Measurements from ENCODE around the gene SNRNP48. TPM values are rescaled to one million over a fixed set of nuclear protein-coding genes. Genes with fewer than 3 reads are reported as not detected.

Gene SNRNP48
- polyA plus RNA-seq, 2 donors, result 3.2 to 3.5 TPM

DNA sequence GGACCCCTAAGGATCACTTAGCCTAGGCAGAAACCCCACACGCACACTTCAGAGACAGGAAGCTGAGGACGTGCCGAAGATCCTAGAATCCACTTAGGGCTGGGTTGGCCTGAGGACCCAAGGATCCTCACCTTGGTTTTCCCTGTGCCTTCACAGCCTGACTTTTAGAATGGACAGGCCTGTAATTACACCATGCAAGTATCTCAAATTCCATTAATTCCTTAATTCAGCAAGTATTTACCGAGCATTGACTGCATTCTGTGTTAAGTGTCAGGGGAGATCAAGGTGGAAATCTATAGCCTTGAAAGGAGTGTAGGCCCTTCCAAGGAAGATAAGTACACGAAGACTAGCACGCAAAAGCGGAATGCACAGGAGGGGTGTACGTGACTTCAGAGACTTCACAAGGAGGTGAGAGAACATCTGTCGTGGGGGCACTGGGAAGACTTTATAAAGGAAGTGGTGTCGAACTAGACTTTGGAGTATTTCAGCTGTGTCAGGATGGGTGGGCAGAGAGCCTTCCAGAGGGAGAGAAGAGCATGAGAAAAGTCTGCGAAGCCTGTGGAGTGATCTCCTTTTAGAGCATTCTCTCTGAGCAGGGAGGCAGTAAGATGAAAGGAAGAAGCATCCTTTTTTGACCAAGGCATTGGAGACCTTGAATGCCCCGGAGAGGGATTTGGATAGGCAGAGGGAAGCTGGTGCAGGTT, 44.5 kb upstream of the SNRNP48 start:
- Histone ChIP-seq H3K27me3 (ENCODE audit: control insufficient read depth in 1 of 2, insufficient read depth in 2 of 2, low read length in 2 of 2) (peaks cover 0 to 5% of the 10 kb centered on the region in 2 donors), H3K36me3 (ENCODE audit: control insufficient read depth in 2 of 2, insufficient read depth in 2 of 2, low read length in 1 of 2) (no peaks in the 10 kb centered on the region), H3K4me3 (ENCODE audit: low read depth in 1 of 2, low read length in 2 of 2) (peak overlapping the region; percentile 41 to 75), H3K27ac (ENCODE audit: low read depth in 2 of 2, low read length in 1 of 2) (peak overlapping the region; percentile 93 to 97), H3K9me3 (ENCODE audit: control insufficient read depth in 2 of 2, insufficient read depth in 1 of 2, low read depth in 1 of 2, low read length in 1 of 2) (no peaks in the 10 kb centered on the region), H3K4me1 (ENCODE audit: control insufficient read depth in 2 of 2, insufficient read depth in 2 of 2, low read length in 1 of 2) (peaks cover 0 to 2% of the 10 kb centered on the region in 2 donors)
- WGBS, 2 donors, result 48 to 53% methylated on average over 12 of the region's 12 CpGs

DNA sequence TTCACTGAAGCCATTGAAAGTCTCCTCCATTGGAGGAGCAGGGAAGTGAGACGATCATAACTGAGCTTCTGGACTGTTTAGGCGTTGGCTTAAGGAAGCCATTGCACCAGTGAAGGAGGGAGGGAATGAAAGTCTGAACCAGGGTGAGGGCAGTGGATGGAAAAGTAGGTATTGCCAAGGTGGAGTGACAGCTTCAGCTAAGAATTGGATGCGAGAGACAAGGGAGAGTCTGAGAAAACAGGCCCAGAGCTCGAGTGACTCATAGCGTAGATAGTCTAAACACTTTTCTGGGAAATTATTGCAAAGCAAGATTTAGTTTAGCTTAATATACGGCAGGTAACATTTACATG, 44.0 kb upstream of the SNRNP48 start:
- WGBS, 2 donors, result 49 to 53% methylated on average over 6 of the region's 6 CpGs
- Histone ChIP-seq H3K4me1 (ENCODE audit: control insufficient read depth in 2 of 2, insufficient read depth in 2 of 2, low read length in 1 of 2) (peaks cover 0 to 2% of the 10 kb centered on the region in 2 donors), H3K9me3 (ENCODE audit: control insufficient read depth in 2 of 2, insufficient read depth in 1 of 2, low read depth in 1 of 2, low read length in 1 of 2) (no peaks in the 10 kb centered on the region), H3K27me3 (ENCODE audit: control insufficient read depth in 1 of 2, insufficient read depth in 2 of 2, low read length in 2 of 2) (peaks cover 0 to 5% of the 10 kb centered on the region in 2 donors), H3K36me3 (ENCODE audit: control insufficient read depth in 2 of 2, insufficient read depth in 2 of 2, low read length in 1 of 2) (no peaks in the 10 kb centered on the region), H3K27ac (ENCODE audit: low read depth in 2 of 2, low read length in 1 of 2) (peak overlapping the region; percentile 93 to 97), H3K4me3 (ENCODE audit: low read depth in 1 of 2, low read length in 2 of 2) (peak overlapping the region; percentile 41 to 75)

DNA sequence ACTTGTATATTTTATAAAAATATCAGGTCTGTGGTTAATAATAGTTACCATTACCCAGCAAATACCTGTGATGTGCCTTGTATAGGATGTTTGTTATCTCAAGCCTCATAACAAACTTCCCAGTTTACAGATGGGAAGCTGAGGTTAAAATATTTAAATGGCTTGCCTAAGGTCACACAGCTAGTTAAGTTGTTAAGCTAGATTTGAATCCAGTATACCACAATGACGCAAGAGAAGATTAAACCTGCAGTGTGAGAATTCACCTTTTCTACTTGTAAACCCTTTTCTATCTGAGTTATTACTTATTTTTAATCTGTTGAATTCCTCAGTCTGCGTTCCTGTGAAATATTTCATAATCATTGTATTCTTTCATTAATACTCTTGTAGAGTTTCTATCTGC, 43.6 kb upstream of the SNRNP48 start:
- H3K4me3 ChIP-seq (ENCODE audit: low read depth in 1 of 2, low read length in 2 of 2), result peak overlapping the region in 1 of 2 donors; percentile 75
- H3K4me1 ChIP-seq (ENCODE audit: control insufficient read depth in 2 of 2, insufficient read depth in 2 of 2, low read length in 1 of 2), result no peaks in the 10 kb centered on the region
- no peaks in the 10 kb centered on the region for H3K36me3 ChIP-seq (ENCODE audit: control insufficient read depth in 2 of 2, insufficient read depth in 2 of 2, low read length in 1 of 2)
- H3K9me3 ChIP-seq (ENCODE audit: control insufficient read depth in 2 of 2, insufficient read depth in 1 of 2, low read depth in 1 of 2, low read length in 1 of 2), result no peaks in the 10 kb centered on the region
- H3K27me3 ChIP-seq (ENCODE audit: control insufficient read depth in 1 of 2, insufficient read depth in 2 of 2, low read length in 2 of 2), result peaks cover 0 to 5% of the 10 kb centered on the region in 2 donors
- WGBS, 2 donors, result 53% methylated on average over 2 of the region's 2 CpGs
- H3K27ac ChIP-seq (ENCODE audit: low read depth in 2 of 2, low read length in 1 of 2), result peak overlapping the region in 1 of 2 donors; percentile 93

DNA sequence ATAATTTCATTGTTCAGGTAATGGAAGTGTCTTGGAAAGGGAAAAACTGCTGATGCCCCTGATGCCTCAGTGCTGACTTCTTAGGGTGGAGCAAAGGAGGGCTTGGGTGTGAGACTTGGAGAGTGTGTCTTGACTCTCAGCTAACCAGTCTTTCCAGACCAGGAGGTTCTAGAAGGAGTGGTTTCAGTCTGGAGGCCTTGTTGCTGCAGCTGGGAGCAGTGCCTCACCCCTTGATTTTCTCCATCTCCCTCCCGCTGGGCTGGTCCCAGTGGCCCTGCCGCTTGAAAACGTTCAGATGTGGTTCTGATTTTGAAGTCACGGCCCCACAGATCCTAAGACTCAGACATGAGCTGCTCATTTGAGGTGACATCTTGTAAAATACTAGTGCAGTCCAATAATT, 43.1 kb upstream of the SNRNP48 start:
- no peaks in the 10 kb centered on the region for H3K9me3 ChIP-seq (ENCODE audit: control insufficient read depth in 2 of 2, insufficient read depth in 1 of 2, low read depth in 1 of 2, low read length in 1 of 2)
- WGBS, 2 donors, result 45 to 53% methylated on average over 4 of the region's 4 CpGs
- H3K36me3 ChIP-seq (ENCODE audit: control insufficient read depth in 2 of 2, insufficient read depth in 2 of 2, low read length in 1 of 2), result no peaks in the 10 kb centered on the region
- no peaks in the 10 kb centered on the region for H3K4me1 ChIP-seq (ENCODE audit: control insufficient read depth in 2 of 2, insufficient read depth in 2 of 2, low read length in 1 of 2)
- H3K4me3 ChIP-seq (ENCODE audit: low read depth in 1 of 2, low read length in 2 of 2), result peak overlapping the region; percentile 27 to 75
- peak overlapping the region; percentile 90 to 94 for H3K27ac ChIP-seq (ENCODE audit: low read depth in 2 of 2, low read length in 1 of 2)
- H3K27me3 ChIP-seq (ENCODE audit: control insufficient read depth in 1 of 2, insufficient read depth in 2 of 2, low read length in 2 of 2), result peaks cover 0 to 5% of the 10 kb centered on the region in 2 donors

DNA sequence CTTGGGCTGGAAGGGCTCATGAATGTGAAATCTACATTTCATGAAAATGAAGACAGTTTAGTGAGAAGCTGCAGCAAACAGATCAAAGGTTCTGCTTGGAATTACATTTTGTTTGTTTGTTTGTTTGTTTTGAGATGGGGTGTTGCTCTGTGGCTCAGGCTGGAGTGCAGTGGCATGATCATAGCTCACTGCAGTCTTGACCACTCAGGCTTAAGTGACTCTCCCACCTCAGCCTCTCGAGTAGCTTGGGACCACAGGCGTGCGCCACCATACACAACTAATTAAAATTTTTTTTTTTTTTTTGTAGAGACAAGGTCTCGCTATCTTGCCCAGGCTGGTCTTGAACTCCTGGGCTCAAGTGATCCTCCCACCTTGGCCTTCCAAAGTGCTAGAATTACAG, 42.7 kb upstream of the SNRNP48 start:
- H3K9me3 ChIP-seq (ENCODE audit: control insufficient read depth in 2 of 2, insufficient read depth in 1 of 2, low read depth in 1 of 2, low read length in 1 of 2), result no peaks in the 10 kb centered on the region
- H3K27me3 ChIP-seq (ENCODE audit: control insufficient read depth in 1 of 2, insufficient read depth in 2 of 2, low read length in 2 of 2), result peaks cover 0 to 5% of the 10 kb centered on the region in 2 donors
- peak overlapping the region; percentile 90 to 94 for H3K27ac ChIP-seq (ENCODE audit: low read depth in 2 of 2, low read length in 1 of 2)
- no peaks in the 10 kb centered on the region for H3K4me1 ChIP-seq (ENCODE audit: control insufficient read depth in 2 of 2, insufficient read depth in 2 of 2, low read length in 1 of 2)
- H3K36me3 ChIP-seq (ENCODE audit: control insufficient read depth in 2 of 2, insufficient read depth in 2 of 2, low read length in 1 of 2), result no peaks in the 10 kb centered on the region
- H3K4me3 ChIP-seq (ENCODE audit: low read depth in 1 of 2, low read length in 2 of 2), result peak overlapping the region; percentile 27 to 75
- WGBS, 2 donors, result 87 to 88% methylated on average over 4 of the region's 4 CpGs

DNA sequence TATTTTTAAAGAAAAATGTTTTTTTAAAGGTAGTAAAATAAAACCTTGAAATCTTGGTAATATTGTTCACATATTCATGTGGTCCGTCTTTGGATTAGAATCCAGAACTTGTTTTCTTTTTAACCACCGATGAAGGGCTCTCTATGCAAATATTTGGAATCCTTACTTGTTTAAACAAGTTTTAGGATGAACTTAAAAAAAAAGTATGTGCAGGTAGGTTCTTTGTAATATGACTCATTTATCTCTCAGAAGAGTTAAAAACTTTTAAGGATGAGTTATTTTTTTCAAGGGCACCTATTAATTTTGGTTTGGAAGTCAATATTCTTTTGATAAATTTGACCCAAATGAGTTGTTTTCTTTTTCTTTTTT, 39.6 kb upstream of the SNRNP48 start:
- Histone ChIP-seq H3K4me1 (ENCODE audit: control insufficient read depth in 2 of 2, insufficient read depth in 2 of 2, low read length in 1 of 2) (peaks cover 0 to 7% of the 10 kb centered on the region in 2 donors), H3K36me3 (ENCODE audit: control insufficient read depth in 2 of 2, insufficient read depth in 2 of 2, low read length in 1 of 2) (peaks cover 0 to 3% of the 10 kb centered on the region in 2 donors), H3K27me3 (ENCODE audit: control insufficient read depth in 1 of 2, insufficient read depth in 2 of 2, low read length in 2 of 2) (no peaks in the 10 kb centered on the region), H3K27ac (ENCODE audit: low read depth in 2 of 2, low read length in 1 of 2) (no peak overlapping the region), H3K9me3 (ENCODE audit: control insufficient read depth in 2 of 2, insufficient read depth in 1 of 2, low read depth in 1 of 2, low read length in 1 of 2) (no peaks in the 10 kb centered on the region), H3K4me3 (ENCODE audit: low read depth in 1 of 2, low read length in 2 of 2) (no peak overlapping the region)
- 45 to 51% methylated on average over 2 of the region's 2 CpGs for WGBS, 2 donors

DNA sequence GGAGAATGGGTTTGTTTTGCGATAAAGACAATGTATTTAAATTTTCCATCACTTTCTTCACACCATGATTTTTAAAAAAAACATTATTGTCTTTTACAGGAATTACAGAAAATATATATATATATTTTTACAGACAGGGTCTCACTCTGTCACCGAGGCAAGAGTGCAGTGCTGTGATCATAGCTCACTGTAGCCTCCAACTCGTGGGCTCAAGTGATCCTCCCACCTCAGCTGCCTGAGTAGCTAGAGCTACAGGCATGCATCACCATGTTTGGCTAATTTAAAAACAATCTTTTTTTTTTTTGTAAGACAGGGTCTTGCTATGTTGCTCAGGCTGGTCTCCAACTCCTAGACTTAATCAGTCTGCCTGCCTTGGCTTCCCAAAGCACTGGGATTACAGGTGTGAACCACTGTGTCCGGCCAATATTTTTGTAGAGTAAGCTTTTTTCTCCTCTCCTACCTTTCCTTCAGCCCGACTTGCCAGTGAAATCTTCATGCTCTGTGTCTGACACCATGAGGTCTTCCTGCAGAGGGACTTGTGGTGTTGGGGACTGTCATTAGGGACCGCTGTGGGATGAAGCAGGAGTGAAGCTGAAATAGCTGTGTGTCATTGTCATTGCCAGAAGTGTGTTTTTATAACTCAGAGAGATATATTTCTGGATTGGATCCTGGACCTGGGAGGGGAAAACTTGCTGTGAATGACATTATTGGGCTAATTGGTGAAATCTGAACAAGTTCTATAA, 35.3 kb upstream of the SNRNP48 start:
- 53 to 56% methylated on average over 6 of the region's 6 CpGs for WGBS, 2 donors
- H3K27me3 ChIP-seq (ENCODE audit: control insufficient read depth in 1 of 2, insufficient read depth in 2 of 2, low read length in 2 of 2), result no peaks in the 10 kb centered on the region
- H3K9me3 ChIP-seq (ENCODE audit: control insufficient read depth in 2 of 2, insufficient read depth in 1 of 2, low read depth in 1 of 2, low read length in 1 of 2), result no peaks in the 10 kb centered on the region
- H3K4me3 ChIP-seq (ENCODE audit: low read depth in 1 of 2, low read length in 2 of 2), result no peak overlapping the region
- peak overlapping the region; percentile 47 to 64 for H3K27ac ChIP-seq (ENCODE audit: low read depth in 2 of 2, low read length in 1 of 2)
- H3K36me3 ChIP-seq (ENCODE audit: control insufficient read depth in 2 of 2, insufficient read depth in 2 of 2, low read length in 1 of 2), result peaks cover 0 to 5% of the 10 kb centered on the region in 2 donors
- peaks cover 0 to 10% of the 10 kb centered on the region in 2 donors for H3K4me1 ChIP-seq (ENCODE audit: control insufficient read depth in 2 of 2, insufficient read depth in 2 of 2, low read length in 1 of 2)

DNA sequence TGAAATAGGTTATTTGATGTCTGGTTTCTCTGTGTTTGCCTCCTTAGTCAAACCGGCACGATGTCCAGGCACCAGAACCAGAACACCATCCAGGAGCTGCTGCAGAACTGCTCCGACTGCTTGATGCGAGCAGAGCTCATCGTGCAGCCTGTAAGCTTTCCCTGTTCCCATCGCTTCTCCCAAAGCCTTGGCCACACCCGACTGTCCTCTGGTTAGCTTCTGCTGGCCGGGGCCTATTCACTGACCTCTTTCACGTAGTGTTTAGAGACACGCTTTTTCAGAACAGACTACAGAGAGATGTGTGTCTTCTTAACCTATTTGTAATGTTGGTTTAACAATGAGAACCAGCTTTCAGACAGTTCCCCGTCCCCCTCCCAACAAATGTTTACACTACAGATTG, 34.3 kb upstream of the SNRNP48 start:
- peaks cover 0 to 5% of the 10 kb centered on the region in 2 donors for H3K36me3 ChIP-seq (ENCODE audit: control insufficient read depth in 2 of 2, insufficient read depth in 2 of 2, low read length in 1 of 2)
- no peak overlapping the region for H3K4me3 ChIP-seq (ENCODE audit: low read depth in 1 of 2, low read length in 2 of 2)
- no peaks in the 10 kb centered on the region for H3K9me3 ChIP-seq (ENCODE audit: control insufficient read depth in 2 of 2, insufficient read depth in 1 of 2, low read depth in 1 of 2, low read length in 1 of 2)
- 56 to 57% methylated on average over 11 of the region's 11 CpGs for WGBS, 2 donors
- no peaks in the 10 kb centered on the region for H3K27me3 ChIP-seq (ENCODE audit: control insufficient read depth in 1 of 2, insufficient read depth in 2 of 2, low read length in 2 of 2)
- peak overlapping the region in 1 of 2 donors; percentile 47 for H3K27ac ChIP-seq (ENCODE audit: low read depth in 2 of 2, low read length in 1 of 2)
- peaks cover 0 to 10% of the 10 kb centered on the region in 2 donors for H3K4me1 ChIP-seq (ENCODE audit: control insufficient read depth in 2 of 2, insufficient read depth in 2 of 2, low read length in 1 of 2)

DNA sequence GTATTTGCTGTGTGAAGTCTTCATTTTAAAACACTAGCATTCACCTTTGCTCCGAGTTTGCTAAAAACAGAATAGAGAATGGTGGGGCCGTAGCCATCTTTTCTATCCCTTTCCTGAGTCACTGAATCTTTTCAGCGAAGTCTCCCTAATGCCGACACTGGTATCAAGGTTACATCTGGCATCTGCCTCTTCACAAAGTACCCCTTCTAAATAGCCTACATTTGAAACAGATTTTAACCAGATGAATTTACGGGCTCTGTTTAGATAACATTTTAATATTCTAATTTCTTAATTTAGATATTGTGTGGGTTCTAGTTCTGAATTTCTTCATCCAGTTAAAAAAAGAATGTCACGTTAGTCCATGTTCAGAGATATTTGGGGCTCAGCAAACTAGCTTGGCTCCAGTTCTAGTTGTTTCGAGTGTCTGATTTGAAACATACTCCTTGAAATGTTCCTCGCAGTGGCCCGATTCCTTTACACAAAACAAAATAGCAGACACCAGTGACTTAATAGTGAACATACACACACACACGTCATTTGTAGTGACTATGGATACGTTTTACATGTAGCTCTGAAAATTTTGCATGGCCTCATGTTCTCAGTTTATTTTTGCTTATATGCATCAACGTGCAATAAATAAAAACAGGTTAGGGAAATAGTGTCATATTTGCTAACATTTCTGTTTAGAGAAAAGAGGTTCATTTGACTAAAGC, 33.4 kb upstream of the SNRNP48 start:
- Histone ChIP-seq H3K36me3 (ENCODE audit: control insufficient read depth in 2 of 2, insufficient read depth in 2 of 2, low read length in 1 of 2) (peaks cover 3 to 12% of the 10 kb centered on the region in 2 donors), H3K27ac (ENCODE audit: low read depth in 2 of 2, low read length in 1 of 2) (no peak overlapping the region), H3K27me3 (ENCODE audit: control insufficient read depth in 1 of 2, insufficient read depth in 2 of 2, low read length in 2 of 2) (no peaks in the 10 kb centered on the region), H3K4me3 (ENCODE audit: low read depth in 1 of 2, low read length in 2 of 2) (no peak overlapping the region), H3K4me1 (ENCODE audit: control insufficient read depth in 2 of 2, insufficient read depth in 2 of 2, low read length in 1 of 2) (peaks cover 0 to 12% of the 10 kb centered on the region in 2 donors), H3K9me3 (ENCODE audit: control insufficient read depth in 2 of 2, insufficient read depth in 1 of 2, low read depth in 1 of 2, low read length in 1 of 2) (no peaks in the 10 kb centered on the region)
- 85 to 86% methylated on average over 12 of the region's 12 CpGs for WGBS, 2 donors
